Measurements from ENCODE around the gene HIC2.
"Not testable (repeated sequence)": the region's sequence is repeated elsewhere in the genome, so short reads cannot be mapped to it uniquely, and the experiment has no call there.

Gene HIC2

DNA sequence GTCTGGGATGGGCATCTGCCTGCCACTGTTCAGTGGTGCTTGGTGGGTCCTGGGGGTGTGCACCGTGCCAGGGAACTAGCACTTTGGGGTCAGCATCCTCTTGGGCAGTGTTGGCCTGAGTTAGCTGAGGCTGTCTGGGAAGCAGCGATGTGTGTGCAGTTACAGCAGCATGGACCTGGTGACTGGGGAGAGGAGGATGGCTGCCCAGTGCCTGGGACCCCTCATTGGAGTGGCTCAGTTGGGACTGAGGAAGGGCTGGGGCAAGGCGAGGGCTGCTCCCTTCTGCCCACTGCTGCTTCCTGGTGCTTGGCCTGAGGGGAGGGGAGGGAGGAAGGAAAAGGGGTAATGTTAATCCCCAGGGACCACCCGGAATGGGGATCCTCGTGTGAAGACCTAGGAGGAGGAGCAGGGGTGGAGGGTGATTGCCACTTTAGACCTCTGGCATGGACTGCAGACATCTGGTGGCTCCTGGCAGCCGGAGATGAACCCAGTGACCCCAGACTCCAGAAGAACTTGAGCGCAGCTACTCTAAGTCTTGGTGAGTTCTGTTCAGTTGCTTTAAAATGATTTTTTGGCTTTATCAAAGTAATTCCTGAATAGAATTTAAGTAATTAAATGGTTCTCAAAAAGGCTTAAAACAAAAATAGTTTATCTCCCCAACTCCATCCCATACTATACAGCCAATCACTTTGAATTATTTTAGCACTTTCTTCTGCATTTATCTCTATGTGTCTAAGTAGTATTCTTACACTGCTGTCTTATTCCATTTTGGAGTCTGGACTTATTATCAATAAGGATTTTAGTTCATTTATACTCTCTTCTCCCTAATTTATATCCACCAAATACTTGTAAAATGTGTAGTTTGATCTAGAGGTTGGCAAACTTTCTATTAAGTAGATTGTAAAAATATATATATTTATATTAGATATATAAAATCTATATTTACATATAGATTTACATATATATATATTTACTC is 34.7 kb downstream of the HIC2 start:
- DNase-seq, result no peak

DNA sequence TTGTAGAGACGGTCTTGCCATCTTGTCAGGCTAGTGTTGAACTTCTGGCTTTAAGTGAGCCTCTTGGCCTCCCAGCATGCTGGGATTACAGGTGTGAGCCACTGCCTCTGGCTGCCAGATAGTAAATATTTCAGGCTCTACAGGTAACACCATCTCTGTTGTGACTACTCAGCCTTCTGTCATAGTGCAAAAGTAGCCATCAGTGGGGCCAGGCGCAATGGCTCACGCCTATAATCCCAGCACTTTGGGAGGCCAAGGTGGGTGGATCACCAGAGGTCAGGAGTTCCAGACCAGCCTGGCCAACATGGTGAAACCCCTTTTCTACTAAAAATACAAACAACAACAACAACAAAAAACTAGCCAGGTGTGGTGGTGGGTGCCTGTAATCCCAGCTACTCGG is 35.5 kb downstream of the HIC2 start:
- not testable (repeated sequence) for DNase-seq

DNA sequence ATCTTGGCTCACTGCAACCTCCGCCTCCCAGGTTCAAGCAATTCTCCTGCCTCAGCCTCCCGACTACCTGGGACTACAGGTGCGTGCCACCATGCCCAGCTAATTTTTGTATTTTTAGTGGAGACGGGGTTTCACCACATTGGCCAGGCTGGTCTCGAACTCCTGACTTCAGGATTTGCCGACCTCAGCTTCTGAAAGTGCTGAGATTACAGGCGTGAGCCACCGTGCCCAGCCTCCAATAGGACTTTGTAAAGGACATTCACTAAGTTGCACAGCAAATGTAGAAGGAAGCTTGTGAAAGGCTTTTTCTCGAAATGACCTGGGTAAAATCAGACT is 37.8 kb downstream of the HIC2 start:
- DNase-seq, result not testable (repeated sequence)

DNA sequence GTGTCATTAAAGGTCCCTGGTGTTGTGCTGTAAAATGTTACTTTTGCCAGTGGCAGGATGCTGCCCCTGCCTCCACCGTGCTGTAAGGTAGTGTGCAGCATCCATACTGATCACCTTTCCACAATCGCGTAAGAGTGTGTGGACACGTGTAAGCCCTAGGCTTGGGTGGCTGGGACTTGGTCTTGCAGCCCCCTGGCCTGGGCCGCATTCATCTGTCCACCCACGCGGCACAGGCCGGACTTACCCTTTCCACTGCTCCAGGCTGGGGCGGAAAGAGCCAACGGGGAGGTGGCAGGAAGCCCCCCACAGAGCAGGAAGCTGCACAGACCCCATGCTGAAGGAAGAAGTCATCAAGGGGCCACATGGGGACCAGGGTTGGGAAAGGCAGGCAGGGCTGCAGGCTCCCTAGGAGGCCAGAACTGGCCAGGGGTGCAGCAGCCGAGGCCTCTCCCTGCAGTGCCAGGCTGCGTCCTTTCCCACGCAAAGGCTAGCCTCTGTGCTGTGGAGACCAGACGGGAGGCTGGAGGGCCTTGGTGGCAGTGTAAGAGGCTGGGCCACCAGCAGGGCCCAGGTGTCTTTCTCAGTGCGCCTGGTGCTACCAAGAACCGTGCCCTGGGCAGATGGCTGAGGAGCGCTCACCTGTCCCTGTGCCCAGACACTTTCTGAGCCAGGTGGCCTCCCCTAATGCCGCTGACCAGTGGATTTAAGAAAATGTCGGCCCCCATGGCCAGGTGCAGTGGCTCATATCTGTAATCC is 38.3 kb downstream of the HIC2 start:
- DNase-seq, result no peak

DNA sequence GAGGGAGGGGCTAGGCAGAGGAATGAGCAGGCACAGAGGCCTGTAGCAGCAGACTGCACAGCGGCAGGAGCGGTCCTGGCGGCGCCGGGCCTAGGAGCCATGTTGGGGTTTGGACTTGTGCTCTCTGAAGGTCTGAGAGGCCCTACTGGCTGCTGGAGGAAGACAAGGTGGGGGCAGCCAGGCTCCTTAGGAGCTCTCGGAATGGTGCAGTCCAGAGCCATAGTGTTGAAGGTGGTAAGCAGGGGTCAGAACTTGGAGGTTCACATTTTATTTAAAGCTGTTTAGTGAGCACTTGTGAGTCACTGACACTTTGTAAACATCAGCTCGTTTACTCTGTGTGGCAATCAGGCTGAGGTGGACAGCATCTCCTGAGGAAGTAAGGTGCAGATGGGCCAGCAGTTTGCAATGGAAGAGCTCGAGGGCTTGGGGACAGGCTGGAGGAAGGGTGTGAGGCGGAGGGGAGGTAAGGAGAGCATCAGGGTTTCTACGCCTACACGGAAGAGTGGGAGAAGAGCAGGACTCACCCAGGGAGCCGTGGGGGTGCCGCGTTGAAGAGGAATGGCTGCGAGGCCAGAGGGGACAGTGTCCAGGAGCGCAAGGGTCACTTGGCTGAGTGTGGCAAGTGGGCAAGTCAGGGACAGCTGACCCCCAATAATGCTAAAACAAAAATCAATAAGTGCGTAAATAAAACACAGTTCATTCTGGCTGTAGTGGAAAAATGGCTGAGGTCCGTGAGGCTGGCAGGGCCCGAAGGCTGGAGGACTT is 40.0 kb downstream of the HIC2 start:
- no peak for DNase-seq

DNA sequence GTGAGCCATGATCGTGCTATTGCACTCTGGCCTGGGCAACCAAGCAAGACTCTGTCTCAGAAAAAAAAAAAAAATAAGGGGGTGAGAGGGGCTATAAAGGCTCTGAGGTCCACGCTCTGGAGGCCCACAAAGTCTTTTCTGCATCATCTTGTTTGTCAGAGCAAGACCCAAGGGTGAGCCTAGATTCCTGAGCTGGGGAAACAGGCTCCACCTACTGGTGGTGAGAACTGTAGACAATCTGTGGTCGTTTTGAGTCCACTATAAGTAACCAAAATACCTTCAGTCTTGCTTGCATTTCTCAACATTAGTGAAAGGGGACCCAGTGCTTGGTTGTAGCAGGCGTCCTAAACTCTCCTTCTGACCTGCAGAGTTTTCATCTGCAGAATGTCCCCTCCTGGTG is 45.5 kb downstream of the HIC2 start:
- not testable (repeated sequence) for DNase-seq

DNA sequence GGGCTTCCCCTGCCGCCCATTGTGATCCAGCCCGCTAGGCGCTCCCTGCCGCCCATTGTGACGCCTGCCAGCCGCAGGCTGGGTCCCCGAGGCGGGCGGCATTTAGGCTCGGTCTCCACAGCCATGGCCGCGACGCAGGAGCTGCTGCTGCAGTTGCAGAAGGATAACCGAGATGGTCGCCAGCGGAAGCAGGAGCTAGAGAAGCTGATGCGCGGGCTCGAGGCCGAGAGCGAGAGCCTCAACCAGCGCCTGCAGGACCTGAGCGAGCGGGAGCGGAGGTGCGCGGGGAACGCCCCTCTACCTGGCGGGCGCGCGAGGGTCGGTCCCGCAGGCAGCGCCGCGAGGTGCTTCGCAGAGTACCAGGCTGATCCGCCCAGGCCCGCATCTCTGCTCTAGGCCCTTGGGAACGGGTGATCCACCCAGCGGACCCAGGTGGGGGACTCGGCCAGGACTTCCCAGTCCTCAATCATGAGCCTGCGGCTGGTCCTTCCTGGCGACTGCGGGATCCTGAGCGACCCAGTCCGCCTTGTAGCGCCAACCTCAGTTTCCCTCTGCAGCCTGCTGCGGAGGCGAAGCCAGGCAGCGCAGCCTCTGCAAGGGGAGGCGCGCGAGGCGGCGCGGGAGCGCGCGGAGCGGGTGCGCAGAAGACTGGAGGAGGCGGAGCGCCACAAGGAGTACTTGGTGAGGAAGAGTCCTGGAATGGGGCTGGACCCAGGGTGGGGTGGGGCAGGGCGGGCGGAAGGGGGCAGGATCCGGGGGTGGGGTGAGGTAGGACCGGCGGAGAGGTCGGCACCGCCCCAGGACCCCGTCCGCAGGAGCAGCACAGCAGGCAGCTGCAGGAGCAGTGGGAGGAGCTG is 50.4 kb downstream of the HIC2 start, which contains the start of gene TMEM191C:
Gene TMEM191C (plus strand): TSS at position 51 of the 857 bp plus-strand sequence. CDS start 73 bp downstream, at position 124.
- DNase-seq, result not testable (repeated sequence)

DNA sequence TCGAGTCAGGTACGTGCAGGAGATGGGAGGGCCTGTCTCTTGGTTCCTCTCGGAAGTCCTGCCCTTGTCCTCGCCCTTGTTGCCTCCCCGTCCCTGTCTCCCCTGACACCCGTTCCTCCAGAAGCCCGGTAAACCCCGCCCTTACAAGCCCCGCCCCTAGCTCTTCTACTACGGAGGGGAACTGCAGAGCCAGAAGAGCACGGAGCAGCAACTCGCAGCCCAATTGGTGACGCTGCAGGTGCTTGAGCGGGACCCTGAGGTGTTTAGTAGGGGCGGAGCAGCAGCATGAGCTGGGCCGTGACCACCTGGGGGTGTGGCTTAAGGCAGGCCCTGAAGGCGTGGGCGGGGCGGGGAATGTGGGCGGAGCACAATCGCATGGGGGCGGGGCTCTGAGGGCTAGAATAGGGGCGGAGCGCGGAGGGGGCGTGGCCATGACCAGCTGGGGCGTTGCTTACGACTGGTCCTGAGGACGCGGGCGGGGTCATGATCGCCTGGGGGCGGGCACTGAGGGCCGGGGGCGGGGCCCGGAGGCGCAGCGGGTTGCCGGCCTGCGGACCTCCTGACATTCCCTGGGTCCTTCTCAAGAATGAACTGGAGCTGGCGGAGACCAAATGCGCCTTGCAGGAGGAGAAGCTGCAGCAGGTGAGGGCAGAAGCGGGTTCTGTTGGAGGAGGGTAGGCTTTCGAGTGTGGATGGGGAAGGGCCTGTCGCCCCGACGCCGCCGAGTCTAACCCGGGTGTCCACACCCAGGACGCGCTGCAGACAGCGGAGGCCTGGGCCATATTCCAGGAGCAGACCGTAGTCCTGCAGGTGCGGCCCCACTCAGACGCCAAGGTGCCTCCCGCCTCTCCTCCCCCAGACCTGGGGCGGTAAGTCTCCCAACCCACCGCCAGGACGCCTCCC is 51.3 kb downstream of the HIC2 start:
- DNase-seq, result not testable (repeated sequence)

DNA sequence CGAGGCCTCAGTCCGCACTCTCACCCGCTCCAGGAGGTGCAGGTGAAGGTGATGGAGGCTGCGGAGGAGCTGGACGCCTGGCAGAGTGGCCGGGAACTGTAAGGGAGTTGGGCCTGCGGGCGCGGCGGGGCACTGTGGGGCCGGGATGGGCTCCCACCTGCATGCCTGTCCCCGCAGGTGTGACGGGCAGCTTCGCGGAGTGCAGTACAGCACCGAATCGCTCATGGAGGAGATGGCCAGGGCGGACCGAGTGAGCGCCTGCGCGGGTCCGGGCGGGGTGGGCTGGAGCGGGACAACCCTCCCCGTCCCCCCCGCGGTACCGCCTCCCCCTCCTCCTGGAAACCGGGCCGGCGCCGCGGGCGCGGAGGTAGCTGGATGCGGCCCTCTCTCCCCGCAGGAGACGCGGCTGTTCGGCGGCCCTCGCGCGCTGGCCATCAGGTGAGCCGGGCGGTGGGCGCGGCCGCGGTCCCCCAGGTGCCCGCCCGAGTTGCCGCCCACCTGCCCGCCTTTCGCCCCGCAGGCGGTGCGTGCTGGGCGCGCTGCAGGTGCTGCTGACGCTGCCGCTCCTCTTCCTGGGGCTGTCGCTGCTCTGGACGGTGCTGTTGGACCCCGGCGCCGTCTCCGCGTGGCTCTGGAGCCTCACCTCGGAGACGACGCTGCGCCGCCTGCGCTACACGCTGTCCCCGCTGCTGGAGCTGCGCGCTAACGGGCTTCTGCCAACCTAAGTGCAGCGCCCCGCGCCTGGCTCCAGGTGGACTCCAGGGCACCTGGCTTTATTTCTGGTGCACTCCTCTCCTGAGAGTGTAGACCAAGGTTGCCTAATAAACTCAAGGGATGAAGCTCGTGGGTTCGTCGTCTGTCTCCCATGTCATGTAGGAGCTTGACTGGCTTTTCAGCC is 52.2 kb downstream of the HIC2 start:
- not testable (repeated sequence) for DNase-seq

DNA sequence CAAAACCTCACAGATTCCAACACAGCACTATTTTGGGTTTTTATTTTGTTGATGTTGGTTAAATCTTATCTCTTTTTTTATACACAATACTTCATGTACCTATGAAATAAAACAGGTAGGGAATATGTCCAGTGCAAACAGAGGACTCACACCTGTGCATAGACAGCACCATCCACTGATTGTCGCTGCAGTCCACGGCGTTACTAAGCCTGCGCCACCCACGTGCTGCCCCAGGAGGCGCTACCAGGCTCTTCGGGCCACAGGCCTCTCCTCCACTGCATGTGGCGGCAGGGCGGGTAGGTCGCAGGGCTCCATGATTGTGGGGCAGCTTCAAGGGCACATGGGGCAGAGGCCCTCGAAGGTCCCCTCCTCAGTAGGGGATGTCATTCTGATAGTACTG is 55.8 kb downstream of the HIC2 start:
- DNase-seq, result not testable (repeated sequence)

DNA sequence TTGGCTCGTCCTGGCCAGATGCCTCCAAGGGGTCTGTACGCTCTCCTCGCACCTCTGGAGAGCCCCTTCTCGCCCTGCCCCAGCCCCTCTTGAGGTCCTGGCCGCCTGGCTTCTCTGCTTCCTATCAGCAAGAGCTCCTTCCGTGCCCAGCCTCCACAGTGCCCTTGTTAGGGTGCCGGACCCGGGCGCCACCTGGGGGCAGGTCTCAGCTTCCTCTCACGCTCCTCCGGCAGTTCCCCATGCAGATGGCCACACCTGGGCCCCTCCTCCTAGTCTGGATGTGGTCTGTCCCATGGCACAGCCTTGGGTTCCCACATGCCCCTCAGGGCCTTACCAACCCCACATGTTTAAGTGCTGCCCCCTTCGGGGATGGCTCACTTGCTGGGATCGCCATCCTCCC is 56.5 kb downstream of the HIC2 start:
- not testable (repeated sequence) for DNase-seq

DNA sequence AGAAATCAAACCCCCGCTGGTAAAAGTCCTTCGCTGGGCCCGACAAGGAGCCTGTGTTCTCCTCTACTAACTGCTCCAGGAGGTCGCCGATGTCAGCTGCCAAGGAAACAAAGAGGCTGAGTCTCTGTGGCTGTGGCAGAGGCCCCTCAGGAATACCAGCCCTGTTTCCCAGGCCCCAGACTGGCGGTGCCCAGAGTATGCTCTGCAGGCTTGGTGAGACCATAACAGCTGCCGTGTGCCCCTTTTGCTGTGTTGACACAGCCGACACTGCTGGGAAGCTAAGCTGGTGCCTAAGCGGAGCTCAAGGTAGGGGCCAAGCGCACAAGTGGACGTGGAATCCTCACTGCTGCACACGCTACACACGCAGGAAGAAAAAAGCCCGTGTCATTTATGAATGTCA is 66.9 kb downstream of the HIC2 start:
- DNase-seq, result not testable (repeated sequence)

DNA sequence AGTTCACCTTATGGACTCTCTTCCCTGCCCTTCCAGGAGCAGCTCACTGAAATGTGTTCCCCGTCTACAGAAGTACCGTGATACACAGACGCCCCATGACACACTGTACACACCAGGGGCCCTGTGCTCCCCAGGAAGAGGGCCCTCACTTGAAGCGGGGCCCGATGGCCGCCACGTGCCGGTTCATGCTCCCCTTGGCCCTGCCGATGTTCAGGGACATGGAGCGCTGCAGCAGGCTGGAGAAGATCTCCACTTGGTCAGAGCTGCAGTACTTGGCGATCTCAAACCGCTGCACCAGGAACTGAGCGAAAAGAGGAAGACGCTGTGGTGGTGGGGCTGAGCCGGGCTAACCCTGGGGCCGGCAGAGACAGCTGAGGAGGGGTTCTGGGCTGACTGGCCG is 70.6 kb downstream of the HIC2 start:
- DNase-seq, result not testable (repeated sequence)

DNA sequence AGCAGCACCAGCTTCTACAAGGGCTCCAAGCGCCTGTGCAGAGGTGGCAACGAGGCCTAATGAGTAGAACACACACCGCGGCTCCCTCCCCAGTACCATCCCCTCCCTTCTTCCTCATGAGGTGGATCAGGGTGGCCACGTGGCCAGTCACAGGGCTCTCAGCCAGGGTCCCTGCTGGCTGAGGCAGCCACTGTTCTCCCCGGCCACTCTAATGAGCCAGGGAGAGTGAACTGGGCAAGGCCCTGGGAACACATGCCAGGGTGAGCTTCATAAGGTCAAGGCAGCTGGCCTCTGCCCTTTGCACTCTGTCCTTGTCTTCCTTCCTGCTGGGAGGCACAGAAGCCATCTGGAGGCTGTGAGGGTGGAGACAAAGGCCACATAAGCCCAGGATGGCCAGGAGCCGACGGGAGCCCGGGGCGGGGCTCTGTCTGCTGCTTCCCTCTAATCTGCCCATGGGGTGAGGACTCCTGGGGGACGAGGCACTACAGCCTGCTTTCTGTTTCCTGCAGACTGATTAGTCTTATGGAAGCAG is 72.0 kb downstream of the HIC2 start:
- not testable (repeated sequence) for DNase-seq

DNA sequence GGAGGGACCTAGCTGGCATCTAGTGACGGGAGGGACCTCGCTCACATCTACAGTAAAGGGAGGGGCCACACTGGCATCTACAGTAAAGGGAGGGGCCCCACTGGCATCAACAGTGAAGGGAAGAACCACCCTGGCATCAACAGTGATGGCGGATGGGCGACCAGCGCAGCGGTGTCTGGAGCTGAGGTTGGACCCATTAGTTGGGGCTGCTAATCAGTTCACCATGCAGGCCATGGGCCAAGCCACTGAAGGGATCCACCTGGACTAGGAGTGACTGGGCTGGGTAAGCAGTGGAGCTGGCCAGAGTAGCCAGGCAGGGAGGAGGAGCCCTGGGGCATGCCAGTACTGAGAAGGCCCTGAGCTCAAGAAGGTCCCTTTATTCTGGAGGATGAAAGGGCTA is 73.4 kb downstream of the HIC2 start:
- DNase-seq, result not testable (repeated sequence)

DNA sequence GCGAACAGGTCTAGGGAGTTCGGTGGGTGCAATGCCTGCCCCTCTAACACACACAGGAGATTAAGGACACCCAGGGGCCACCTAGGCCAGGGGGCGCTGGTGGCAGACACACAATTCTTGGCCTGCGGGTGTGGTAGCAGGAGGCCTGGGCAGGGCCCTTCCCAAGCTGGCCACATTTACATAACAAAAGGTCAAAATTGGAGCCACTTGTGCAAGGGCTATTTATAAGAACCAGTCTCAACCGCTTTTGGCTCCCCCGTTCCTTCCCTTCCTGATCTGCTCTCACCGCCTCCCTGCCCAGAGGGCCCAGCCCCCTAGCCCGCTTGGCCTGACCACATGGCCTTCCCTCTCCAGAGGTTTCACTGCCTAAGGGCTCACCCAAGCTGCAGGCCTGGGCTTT is 75.1 kb downstream of the HIC2 start:
- DNase-seq, result not testable (repeated sequence)

DNA sequence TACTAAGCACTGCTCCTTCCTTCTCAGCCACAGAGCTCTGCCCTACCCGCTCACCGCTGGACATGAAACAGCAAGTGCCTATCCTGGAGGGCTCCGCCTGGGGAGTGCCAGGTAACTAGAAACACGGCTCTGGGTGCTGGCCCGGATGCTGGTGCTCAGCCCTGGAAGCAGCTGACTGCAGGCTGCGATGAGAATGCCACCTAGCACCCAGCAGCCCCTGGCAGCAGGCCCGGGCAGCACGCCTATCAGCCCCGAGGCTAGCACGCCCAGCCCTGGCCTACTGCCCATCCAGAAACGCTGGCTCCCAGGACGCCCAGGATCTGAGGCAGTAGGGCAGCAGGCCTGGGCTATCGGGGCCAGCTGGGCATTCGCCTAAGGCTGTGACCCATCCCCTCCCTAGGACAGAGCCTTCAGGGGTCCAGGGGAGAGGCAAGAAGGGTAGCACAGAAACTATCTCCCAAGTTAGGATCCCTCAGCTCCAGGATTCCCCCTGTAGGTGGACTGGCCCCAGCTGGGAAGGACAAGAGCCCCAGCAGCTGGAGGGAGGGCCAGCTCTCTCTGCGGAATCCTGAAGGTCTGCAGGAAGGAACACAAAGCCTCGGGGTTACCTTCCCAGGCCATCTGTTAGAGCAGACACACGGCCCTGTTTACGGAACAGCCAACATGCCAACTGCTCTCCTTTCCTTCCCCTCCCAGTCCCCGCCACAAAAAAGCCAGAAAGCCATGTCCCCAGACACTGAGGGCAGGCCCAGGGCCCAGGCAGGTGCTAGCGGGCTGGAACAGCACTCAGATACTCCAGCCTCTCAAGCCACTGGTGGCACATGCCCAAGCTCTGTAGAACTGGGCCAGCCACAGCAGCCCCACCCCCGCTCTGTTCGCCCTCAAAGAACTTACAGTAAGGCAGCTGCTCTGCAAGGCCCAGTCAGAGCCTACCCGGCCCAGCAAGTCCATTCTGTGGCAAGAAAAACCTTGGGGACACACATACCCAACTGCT is 76.9 kb downstream of the HIC2 start:
- DNase-seq, result not testable (repeated sequence)

DNA sequence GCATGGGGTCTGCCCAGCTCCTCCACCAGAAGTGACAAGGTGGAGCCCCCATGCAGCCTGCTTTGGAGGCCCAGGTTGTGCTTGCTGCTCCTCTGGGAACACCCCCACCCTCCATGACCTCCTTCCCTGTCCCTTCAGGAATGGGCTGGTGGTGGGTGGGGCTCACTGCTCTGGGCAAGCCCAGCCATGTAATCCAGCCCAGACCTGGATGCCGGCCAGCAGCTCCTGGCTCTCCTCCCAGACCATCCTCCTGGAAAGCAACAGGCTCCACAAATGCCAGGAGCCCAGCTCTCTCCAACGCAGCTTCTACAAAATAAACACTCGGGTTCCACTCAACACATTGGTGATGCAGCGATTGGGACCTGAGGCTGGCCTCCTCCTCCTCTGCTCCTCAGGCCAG is 80.8 kb downstream of the HIC2 start:
- not testable (repeated sequence) for DNase-seq
